ENCODE results near the gene IFRD1.

The IFRD1 gene, protein sequence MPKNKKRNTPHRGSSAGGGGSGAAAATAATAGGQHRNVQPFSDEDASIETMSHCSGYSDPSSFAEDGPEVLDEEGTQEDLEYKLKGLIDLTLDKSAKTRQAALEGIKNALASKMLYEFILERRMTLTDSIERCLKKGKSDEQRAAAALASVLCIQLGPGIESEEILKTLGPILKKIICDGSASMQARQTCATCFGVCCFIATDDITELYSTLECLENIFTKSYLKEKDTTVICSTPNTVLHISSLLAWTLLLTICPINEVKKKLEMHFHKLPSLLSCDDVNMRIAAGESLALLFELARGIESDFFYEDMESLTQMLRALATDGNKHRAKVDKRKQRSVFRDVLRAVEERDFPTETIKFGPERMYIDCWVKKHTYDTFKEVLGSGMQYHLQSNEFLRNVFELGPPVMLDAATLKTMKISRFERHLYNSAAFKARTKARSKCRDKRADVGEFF

DNA sequence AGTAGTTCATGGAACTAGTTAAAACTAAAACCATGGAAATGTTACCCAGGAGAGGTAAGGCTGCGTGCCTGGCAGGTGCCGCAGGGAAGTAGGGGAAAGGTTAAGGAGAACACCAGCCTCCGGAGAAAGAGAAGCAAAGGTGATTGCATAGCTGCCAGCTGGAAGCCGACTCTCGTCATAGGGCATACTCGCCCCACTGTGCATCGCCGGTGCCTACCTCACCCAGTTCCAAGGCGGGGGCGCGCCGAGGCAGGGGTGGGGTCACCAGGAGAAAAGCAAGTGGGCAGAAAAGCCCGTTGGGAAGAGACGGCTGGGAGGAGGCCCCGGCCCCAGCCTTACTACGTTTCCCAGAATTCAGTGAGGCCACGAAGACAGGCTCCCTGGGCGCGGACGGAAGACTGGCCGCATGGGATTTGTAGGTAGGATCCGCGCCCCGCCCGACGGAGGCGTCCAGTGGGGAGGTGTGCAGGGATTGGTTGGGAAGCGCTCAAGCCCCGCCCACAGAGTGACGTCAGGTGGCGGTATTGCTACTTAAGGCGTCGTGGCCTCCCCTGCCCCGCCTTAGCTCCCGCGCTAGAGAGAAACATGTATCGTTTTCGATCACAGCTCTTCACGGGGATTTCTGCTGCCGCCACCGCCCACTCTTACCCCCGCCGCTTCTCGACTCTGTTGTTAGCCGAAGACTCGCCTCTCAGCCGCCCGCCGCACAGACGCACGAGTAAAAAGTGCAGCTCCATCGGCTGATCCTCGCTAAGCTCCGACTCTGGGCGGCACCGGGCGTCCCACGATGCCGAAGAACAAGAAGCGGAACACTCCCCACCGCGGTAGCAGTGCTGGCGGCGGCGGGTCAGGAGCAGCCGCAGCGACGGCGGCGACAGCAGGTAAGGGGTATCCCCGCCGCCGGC is at the start of gene IFRD1:
Gene IFRD1 (plus strand): TSS at position 559 of the 905 bp plus-strand sequence. CDS start 229 bp downstream, at position 788.
- peak; percentile 98 for DNase-seq

DNA sequence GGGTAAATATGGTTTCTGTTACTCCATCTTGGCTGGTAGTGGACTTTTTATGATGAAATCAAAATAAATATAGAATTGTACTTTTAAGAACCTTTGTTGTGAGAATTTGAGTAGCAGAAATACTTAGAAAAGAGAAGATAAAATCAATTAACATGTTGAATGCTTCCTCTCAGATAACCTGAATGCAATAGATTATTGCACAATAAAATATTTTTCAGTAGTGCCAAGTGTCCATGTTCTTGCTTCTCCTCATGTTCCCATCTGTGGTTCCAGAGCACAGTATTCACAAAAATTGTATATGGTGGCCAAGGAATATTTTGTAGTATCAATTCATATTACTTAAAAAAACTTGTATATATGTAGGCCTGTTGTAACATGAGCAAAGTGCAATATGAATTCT is 45.9 kb upstream of the IFRD1 start:
- no peak for DNase-seq

DNA sequence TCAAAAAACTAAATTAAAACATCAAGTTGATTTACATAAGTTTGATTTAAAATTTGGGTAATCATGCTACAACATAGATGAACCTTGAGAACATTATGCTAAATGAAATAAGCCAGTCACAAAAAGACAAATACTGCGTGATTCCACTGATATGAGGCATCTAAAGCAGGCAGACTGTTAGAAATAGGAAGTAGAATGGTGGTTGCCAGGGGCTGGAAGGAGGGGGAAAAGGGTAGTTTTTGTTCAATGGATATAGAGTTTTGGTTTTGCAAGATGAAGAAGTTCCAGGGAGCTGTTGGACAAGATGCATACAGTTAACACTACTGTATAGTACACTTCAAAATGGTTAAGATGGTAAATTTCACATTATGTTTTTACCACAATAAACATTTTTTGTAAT is 45.0 kb upstream of the IFRD1 start:
- no peak for DNase-seq

DNA sequence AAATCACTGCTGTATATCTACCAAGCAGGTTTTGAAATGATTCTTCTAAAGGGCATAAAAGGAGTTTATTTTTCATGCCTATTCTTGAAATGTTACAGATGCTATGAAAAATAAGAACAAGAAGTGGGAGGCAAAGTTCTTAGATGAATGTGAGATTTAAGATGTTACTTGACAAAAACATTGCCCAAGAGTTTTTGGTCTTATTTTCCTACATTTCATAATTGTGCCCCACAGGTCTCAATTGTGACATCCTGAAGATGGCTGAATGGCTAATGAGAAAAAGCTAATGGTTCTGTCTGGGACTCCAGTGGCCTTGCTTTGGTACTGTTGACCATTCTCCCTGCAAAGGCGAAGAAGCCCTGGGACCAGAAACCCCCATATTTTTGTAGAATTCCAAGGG is 43.0 kb upstream of the IFRD1 start:
- no peak for DNase-seq

DNA sequence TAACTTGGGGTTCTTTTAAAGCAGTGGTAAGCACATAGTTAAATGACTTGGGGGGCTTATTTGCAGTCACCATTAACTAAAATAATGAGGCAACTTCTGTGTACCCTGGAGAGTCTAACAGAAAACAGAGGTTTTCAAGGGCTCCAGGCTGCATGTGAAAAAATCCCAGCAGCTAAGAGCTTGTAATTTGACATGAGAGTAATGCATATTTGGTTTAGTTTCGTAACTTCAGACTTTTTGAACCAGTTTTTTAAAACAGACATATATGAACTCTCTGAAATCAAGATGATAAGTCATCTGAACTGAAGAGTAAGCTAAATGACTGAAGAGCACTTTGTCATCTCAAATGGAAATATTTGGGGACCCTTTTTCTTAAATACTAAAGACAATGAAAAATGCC is 40.2 kb upstream of the IFRD1 start:
- no peak for DNase-seq

DNA sequence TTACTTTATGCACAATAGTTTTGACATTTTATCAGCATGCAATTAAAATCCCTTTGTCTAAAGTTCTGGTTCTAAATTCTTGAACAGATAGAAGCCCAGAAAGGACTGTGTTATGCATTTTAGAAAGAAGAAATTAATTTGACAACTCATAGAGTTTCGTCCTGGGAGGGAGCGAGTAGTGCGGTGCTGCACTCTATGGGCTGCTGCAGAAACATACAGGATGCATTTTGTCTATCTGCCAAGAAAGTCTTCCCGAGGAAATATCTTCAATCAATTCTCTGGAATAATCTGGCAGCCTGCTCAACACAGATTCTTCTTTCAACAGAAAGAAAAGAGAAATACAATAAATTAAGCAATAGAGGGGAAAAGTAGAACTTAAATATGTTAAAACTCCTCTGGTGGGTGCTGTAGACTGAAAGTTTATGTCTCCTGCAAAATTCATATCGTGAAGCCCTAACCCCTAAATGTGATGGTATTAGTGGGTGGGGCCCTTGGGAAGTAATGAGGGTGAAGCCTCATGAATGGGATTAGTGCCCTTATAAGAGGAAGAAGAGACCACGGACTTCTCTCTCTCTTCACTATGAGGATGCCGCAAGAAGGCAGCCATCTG is 39.0 kb upstream of the IFRD1 start:
- DNase-seq, result peak; percentile 24

DNA sequence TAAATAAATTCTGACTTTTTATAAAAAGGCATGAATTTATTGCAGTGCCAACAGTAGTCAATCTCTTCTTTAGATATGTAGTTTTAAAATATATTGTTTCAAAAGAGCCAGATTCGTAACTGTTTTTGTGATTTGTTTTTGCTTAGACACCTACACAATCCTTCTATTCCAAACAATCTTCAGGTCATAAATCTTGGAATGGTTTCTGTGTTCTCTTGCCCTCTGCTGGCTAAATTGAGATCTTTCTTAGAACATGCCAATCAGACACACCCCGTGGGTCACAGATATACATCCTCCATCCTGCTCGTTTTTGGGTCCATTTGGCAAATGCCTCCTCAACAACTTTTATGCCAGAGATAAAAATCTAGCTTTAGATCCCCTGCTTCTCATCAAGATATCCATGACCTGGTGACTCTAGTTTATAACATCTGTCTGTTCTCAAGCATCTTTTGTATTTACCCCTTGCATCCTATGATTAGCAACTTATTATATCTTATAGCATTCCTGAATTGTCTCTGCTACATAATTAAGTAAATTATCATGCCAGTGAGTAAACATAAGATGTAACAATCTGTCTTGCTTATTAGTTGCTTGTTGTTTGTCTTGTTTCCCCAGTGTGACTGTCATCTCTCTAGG is 35.3 kb upstream of the IFRD1 start:
- DNase-seq, result peak; percentile 31

DNA sequence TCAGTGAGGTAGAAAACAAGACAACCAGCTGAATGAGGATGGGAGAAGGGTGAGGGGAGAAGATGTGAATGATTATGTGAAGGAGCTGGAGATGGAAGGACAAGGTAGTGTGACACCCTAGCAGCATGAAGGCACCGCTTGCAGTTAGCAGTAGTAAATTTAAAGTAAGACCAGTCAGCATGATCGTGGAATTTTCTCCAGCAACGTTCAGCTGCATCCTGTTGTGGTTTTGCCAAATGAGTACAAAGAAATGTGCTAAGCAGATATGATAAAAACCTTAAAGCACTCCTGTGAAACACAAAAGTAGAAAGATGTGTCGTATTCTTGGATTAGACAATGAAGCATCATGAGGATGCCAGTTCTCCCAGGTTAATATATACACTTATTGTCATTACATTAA is 34.1 kb upstream of the IFRD1 start:
- DNase-seq, result no peak

DNA sequence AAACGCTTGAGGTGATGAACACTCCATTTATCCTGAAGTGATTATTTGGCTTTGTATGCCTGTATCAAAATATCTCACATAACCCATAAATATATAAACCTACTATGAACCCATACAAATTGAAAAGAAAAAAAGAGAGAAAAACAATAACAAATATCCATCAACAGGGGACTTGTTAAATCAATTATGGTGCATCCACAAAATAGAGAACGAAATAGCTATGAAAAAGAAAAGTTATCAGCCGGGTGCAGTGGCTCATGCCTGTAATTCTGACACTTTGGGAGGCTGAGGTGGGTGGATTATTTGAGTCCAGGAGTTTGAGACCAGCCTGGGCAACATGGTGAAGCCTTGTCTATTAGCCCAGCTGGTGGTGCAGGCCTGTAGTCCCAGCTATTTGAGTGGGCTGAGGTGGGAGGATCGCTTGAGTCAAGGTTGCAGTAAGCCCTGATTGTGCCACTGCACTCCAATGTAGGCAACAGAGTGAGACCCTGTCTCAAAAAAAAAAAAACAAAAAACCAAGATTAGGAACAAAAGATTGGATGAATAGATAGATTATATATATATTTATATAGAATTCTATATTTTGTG is 30.6 kb upstream of the IFRD1 start:
- no peak for DNase-seq

DNA sequence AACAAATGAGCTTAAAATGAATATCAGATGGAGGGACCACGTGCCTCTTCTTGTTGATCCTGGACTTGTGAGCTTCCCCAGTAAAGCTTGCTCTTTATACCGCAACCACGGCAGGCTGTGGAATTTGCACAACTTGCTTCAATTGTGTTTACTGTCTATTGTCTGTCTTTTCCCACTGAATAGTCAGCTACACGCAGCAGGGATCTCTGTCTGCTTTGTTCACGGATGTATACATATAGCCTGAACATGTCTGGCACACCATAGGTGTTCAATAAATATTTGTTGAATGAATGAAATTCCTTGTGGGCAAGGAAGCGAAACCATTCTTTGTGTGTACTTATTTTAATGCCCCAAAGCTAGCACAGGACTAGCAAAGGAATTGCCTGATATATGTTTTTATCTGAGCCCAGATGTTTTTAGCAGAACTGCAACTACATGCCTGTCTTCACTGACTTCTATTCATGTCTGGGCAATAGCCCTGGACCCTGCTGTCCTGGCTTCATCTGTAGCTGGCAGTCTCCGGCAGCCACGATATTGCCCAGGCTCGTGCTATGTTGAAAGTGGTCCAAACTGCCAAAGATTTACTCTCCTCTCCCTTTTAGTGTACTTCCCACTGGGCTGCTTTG is 29.9 kb upstream of the IFRD1 start:
- DNase-seq, result no peak

DNA sequence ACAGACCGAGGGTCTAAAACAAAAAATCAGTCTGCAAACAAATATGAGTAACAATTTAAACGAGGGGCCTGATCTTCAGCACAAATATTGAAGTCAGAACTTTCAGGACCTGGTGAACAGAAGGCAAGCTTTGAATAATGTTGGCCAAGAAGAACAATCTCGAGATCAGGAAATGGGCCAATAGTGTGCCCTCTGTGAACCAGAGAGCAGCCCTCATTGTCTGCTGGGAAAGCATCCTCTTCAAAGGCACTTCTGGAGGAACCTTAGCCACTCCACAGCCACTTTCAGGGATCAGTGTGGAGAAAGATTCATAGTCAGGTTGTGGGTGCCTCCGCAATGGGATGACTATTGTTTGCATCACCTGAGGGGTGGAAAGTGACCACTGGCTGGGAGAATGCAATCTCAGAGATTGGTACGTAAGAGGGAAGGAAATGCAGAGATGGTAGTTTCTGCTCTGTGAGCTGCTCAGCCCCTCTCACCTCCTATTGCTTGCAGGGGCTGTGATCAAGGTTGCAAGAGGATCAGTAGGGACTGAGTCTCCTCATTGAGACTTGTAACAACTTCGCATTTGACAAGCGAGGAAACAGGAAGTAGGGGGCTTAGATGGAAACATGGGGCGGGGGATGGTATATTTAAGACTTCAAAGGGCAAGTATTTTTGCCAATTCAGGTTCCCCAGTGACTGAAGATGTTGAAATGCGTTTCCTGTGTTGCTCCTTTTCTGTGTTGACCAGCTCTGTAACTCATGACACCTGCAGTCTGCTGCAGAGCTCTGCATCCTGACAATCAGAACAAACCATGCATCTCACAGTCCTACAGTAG is 28.4 kb upstream of the IFRD1 start:
- peak; percentile 10 for DNase-seq

DNA sequence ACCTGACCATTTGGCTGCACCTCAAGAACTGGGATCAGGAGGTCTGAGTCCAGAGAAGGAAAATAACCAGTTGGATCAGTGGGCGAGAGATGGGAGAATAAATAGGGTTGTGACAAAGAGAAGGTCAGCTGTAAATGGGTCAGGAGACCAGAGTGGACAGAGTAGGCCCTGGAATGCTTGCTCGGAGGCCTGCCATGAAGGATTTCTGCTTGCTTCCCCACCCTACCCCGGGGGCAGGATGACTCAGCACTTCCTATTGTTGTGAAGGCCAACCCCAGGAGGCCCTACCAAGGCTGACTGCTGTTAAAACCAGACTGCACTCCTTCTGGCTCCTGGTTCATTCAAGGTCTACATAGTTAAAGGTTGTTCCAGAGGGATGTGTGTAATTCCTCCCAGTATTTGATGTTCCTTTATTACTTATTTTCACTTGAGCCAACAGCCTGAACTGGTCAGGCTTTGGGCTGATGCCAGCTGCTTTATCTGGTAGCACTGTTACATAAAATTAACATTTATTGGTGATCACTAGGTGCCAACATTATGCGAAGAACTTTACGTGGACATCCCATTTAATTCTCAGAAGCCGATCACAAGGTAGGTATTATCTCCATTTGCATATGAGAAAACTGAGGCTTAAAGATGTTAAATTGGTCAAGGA is 27.3 kb upstream of the IFRD1 start:
- no peak for DNase-seq

DNA sequence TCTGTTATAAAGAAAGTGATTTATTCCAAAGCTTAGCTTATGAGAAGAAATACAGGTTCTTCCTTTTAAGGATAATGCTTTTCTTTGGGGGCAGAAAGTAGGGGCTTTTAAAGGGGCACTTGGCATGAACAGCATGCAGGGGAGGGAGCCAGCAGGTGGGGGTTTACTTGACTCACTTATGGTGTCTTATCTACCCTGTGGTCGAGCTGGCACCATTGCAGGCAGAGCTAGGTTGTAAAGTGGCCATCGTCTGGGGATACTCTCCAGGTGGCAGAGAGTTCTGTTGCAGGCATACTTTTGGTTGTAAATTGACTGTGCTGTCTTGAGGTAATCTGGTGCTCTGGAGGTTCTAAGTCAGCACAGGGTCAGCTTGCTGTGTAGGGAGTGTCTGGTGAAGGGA is 26.3 kb upstream of the IFRD1 start:
- DNase-seq, result no peak

DNA sequence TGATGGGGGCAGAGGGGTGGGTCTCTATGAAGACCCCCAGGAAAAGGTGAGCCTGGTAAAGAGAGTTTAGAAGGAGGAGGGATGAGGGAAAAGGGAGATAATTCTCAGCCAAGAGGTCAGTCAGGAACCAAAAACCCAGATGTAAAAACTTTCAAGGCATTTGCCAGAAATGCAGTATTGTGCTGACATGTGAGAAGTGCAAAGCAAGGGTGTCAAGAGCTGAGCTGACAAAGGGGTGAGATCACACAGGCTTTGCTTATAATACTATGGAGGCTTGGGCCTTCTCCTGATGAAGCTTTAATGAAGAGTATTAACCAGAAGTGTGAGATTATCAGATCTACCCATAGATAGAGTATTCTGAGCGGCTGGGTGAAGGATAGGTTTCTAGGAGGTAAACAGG is 22.3 kb upstream of the IFRD1 start:
- DNase-seq, result no peak

DNA sequence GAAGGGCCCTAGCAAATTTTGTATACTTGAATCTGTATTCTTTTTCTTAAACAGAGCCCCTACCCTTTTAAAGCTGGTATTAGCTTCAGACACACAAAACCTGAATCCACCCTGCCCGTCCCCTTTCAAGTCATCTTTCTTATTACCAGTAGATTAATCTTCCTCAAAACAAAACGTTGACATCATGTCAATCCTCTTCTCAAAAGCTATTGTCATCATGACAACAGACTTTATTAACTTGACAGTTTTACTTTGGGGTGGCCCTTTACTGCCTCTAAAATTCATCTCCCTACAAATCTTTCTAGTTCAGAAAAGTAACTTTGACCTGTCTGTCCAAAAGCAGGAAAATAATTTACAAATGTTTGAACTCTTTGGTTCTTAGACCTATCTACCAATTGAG is 21.5 kb upstream of the IFRD1 start:
- no peak for DNase-seq

DNA sequence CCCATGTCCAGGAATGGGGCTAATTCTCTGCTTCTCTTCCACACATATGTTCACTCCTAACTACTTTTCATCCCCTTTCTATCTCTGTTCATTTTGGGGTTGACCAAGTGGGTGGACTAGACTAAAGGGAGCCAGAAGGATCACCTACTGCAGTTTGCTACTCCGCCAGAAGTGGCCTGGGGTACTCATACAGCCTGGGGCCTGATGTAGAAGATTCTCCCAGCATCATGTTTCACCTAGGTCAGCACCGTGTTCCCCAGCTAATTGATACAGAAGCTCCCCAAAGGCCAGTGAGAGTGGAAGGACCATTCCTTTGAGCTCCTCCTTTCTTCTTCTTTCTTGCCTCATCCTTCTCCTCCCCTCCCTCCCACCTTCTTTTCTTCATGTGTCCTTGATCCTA is 19.6 kb upstream of the IFRD1 start:
- DNase-seq, result no peak

DNA sequence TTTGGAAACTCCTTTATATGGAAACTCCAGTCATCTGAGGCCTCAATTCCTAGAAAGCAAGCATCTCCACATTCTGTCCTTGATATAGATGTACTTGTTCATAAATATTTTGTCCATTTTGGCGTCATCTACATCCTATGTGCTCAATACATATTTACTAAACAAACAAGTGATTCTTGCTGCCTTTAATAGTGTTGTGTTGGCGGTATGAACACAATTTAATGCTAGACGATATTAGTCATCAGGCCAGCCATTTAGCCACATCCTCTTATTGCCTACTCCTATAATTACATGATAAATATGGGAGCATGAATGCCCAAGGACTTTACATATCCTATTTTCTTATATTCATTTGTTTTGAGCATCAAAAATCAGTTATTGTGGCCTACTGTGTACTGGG is 18.5 kb upstream of the IFRD1 start:
- DNase-seq, result no peak

DNA sequence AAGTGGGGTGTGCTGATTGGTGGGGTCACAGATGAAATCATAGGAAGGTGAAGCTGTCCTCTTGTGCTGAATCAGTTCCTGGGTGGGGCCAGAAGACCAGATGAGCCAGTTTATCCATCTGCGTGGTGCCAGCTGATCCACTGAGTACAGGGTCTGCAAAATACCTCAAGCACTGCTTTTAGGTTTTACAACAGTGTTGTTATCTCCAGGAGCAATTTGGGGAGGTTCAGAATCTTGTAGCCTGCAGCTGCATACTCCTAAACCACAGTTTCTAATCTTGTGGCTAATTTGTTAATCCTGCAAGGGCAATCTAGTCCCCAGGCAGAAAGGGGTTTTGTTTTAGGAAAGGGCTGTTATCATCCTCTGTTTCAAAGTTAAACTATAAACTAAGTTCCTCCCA is 17.0 kb upstream of the IFRD1 start:
- DNase-seq, result no peak

DNA sequence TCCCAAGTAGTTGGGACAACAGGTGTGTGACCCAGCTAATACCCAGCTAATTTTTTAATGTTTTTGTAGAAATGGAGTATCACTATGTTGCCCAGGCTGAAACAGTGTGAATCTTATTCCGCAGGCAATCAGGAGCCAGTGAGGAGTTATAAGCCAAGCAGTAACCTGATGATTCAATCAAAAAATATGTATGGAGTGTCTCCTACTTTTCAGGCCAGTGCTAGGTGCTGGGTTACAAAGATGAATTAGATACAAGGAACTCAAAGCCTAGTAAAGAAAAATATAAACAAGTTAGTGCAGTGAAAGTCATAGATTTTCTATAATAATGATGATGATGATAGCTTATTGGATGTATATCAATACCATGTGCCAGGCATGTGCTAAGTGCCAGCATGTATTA is 13.2 kb upstream of the IFRD1 start:
- no peak for DNase-seq

DNA sequence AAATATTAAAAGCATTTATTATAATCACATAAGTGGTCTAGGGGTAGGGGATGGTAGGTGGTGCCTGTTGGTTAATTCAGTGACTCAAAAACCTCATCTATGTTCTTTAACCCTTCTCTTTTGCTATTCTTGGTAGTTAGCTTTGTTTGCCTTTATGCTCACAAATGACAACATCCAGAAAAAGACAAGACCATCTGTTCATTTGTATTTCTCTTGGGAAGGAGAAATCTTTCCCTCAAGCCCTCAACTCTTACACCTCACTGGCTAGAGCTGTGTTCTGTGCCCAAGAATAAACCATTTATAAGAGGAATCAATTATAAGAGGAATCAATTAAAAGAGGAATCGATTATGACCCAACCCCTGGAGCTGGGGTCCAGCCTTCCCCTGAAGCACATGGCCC is 10.8 kb upstream of the IFRD1 start:
- DNase-seq, result no peak

DNA sequence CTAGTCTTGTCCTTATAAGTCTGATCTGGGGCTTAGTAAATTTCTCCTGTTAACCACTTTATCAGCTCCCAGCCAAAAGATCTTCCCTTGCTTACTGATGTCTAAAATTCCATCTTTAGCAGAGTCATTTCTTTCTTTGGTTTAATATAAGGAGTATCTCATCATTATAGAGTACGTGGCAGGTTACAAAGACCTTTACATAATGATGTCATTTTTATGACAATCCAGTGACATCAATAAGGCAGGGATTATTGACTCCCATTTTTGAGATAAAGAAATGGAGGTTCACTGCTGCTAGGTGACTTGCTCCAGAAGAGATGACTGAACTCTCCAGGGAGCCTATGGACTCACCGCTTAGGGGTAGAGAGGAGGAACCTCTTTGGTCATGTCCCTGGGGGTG is 8.1 kb upstream of the IFRD1 start:
- DNase-seq, result no peak
